ENCODE data around the gene GRIPAP1.

DNA sequence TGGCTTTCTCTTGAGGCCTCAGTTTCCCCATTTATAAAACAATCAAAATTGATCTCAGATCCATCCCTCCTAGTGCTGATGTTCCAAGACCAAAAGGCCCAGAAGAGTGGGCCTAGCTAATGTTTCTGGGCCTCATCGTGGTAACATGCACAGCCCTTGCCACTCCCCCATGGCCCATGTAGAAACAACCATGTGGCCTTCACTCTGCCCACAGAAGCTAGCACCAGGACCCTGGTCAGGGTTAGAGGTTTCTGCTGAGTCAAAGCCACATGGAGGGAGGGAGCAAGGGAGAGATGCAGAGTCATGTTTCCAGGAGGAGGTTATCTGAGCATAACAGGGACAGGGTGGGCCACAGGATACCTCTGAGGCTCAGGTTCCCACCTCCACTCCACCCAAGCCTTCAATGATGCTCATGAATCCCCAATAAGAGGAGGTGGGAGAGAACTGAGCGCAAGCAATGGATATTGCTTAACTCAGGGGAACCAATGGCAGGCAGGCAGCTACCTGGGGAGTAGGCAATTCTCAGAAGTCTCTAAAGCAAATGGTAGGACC is 61.6 kb downstream of the GRIPAP1 start:
- TF ChIP-seq POLR2A (IDR thresholded peaks at IDR 0.05) (no peak), EP300 (IDR thresholded peaks at IDR 0.05) (no peak)
- TF ChIP-seq, protein P1, sequence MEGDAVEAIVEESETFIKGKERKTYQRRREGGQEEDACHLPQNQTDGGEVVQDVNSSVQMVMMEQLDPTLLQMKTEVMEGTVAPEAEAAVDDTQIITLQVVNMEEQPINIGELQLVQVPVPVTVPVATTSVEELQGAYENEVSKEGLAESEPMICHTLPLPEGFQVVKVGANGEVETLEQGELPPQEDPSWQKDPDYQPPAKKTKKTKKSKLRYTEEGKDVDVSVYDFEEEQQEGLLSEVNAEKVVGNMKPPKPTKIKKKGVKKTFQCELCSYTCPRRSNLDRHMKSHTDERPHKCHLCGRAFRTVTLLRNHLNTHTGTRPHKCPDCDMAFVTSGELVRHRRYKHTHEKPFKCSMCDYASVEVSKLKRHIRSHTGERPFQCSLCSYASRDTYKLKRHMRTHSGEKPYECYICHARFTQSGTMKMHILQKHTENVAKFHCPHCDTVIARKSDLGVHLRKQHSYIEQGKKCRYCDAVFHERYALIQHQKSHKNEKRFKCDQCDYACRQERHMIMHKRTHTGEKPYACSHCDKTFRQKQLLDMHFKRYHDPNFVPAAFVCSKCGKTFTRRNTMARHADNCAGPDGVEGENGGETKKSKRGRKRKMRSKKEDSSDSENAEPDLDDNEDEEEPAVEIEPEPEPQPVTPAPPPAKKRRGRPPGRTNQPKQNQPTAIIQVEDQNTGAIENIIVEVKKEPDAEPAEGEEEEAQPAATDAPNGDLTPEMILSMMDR (IDR thresholded peaks at IDR 0.05) = no peak
